HepG2 (cell line): ENCODE results near the gene CPED1.

Source experiments
- ARNT ChIP-seq: fragments of 450-650 bp; IDR thresholded peaks from 2 replicates; pipeline ENCODE4 v1.6.1; 2017
- FOXM1 ChIP-seq: sonication (generic); formaldehyde crosslinking; IDR thresholded peaks from 2 replicates; pipeline ENCODE4 v1.5.0; 2020; ENCODE audit warnings: missing genetic modification reagents
- MTA3 ChIP-seq: sonication (generic); formaldehyde crosslinking; IDR thresholded peaks from 2 replicates; pipeline ENCODE4 v1.4.0; 2020; ENCODE audit warnings: missing genetic modification reagents
- NFATC3 ChIP-seq: sonication (generic); formaldehyde crosslinking; IDR thresholded peaks from 2 replicates; pipeline ENCODE4 v1.5.1; 2020; ENCODE audit warnings: mild to moderate bottlenecking, missing genetic modification reagents
- NFYC ChIP-seq: IDR thresholded peaks from 2 replicates; pipeline ENCODE4 v1.6.1; 2016; ENCODE audit warnings: missing genetic modification reagents, missing compliant biosample characterization
- NR0B2 ChIP-seq: sonication (generic); formaldehyde crosslinking; IDR thresholded peaks from 2 replicates; pipeline ENCODE4 v1.4.0; 2020; ENCODE audit warnings: mild to moderate bottlenecking, missing genetic modification reagents
- SALL1 ChIP-seq: sonication (generic); formaldehyde crosslinking; IDR thresholded peaks from 2 replicates; pipeline ENCODE4 v1.8.0; 2022; ENCODE audit warnings: mild to moderate bottlenecking, missing genetic modification reagents
- TBP ChIP-seq: sonication (generic); formaldehyde crosslinking; IDR thresholded peaks from 2 replicates; pipeline ENCODE4 v1.5.0; 2020; ENCODE audit warnings: missing genetic modification reagents
- TOPORS ChIP-seq: sonication (generic); formaldehyde crosslinking; IDR thresholded peaks from 2 replicates; pipeline ENCODE4 v1.8.0; 2023; ENCODE audit warnings: mild to moderate bottlenecking, missing genetic modification reagents
- ZSCAN5A ChIP-seq: sonication (generic); formaldehyde crosslinking; IDR thresholded peaks from 2 replicates; pipeline ENCODE4 v1.8.0; 2022; ENCODE audit warnings: mild to moderate bottlenecking, missing genetic modification reagents, borderline replicate concordance
- TF ChIP-seq, protein P1 (sequence below): sonication (generic); formaldehyde crosslinking; IDR thresholded peaks from 2 replicates; pipeline ENCODE4 v1.5.1; 2020; ENCODE audit warnings: missing genetic modification reagents, mild to moderate bottlenecking, borderline replicate concordance
- TF ChIP-seq, protein P2 (sequence below): sonication (generic); formaldehyde crosslinking; IDR thresholded peaks from 2 replicates; pipeline ENCODE4 v1.5.0; 2020; ENCODE audit warnings: mild to moderate bottlenecking, missing genetic modification reagents, moderate library complexity

GRCh38 chr7:121195874-121196273 is 207.4 kb downstream of the CPED1 start:
- no peak for TF ChIP-seq ARNT
- TF ChIP-seq, protein P1, sequence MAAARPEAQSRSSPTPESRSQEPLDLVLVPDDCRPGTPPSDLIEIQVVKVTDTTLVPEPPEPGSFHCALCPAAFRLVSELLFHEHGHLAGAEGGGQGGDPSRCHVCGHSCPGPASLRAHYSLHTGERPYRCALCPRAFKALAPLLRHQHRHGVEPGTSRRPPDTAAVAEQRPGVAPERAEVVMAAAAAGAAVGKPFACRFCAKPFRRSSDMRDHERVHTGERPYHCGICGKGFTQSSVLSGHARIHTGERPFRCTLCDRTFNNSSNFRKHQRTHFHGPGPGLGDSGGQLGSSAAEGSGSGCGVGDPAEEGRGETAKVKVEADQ (CRISPR knock-in tag): no peak
- no peak for TF ChIP-seq TBP (CRISPR knock-in tag)
- TF ChIP-seq, protein P2, sequence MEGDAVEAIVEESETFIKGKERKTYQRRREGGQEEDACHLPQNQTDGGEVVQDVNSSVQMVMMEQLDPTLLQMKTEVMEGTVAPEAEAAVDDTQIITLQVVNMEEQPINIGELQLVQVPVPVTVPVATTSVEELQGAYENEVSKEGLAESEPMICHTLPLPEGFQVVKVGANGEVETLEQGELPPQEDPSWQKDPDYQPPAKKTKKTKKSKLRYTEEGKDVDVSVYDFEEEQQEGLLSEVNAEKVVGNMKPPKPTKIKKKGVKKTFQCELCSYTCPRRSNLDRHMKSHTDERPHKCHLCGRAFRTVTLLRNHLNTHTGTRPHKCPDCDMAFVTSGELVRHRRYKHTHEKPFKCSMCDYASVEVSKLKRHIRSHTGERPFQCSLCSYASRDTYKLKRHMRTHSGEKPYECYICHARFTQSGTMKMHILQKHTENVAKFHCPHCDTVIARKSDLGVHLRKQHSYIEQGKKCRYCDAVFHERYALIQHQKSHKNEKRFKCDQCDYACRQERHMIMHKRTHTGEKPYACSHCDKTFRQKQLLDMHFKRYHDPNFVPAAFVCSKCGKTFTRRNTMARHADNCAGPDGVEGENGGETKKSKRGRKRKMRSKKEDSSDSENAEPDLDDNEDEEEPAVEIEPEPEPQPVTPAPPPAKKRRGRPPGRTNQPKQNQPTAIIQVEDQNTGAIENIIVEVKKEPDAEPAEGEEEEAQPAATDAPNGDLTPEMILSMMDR: no peak
- no peak for TF ChIP-seq ZSCAN5A
- no peak for TF ChIP-seq FOXM1 (CRISPR knock-in tag)
- TF ChIP-seq NR0B2 (CRISPR knock-in tag): no peak
- no peak for TF ChIP-seq MTA3
- no peak for TF ChIP-seq TOPORS (CRISPR knock-in tag)
- TF ChIP-seq NFATC3 (CRISPR knock-in tag): no peak
- no peak for TF ChIP-seq NFYC (CRISPR knock-in tag)
- TF ChIP-seq SALL1 (CRISPR knock-in tag): no peak
